ENCODE measurements around the gene NUDT14.

The NUDT14 gene

GRCh38 chr14:105196265-105196960 is 15.3 kb upstream of the NUDT14 start:
- no peak for FAIRE-seq

GRCh38 chr14:105195522-105196264 is 14.6 kb upstream of the NUDT14 start:
- FAIRE-seq, result no peak

- no peak for FAIRE-seq
These were observed 13.9 kb upstream of the NUDT14 start for GRCh38 chr14:105195051-105195450.

- no peak for FAIRE-seq
These were observed 13.0 kb upstream of the NUDT14 start for GRCh38 chr14:105193916-105194782.

GRCh38 chr14:105192866-105193731 is 12.0 kb upstream of the NUDT14 start:
- no peak for FAIRE-seq

GRCh38 chr14:105187935-105188524 is 6.9 kb upstream of the NUDT14 start:
- FAIRE-seq, result no peak

- FAIRE-seq, result no peak
These were observed 6.0 kb upstream of the NUDT14 start for GRCh38 chr14:105187116-105187515.

GRCh38 chr14:105185973-105186372 is 4.9 kb upstream of the NUDT14 start:
- FAIRE-seq, result no peak

- FAIRE-seq, result no peak
These were observed 3.9 kb upstream of the NUDT14 start for GRCh38 chr14:105185001-105185400.

- FAIRE-seq, result no peak
These were observed 3.3 kb upstream of the NUDT14 start for GRCh38 chr14:105184461-105184860.

- no peak for FAIRE-seq
These were observed 1.3 kb upstream of the NUDT14 start for GRCh38 chr14:105182296-105183020.

- no peak for FAIRE-seq
These were observed 610 bp upstream of the NUDT14 start for GRCh38 chr14:105181549-105182295.

GRCh38 chr14:105179191-105179590 is 1.9 kb downstream of the NUDT14 start:
- FAIRE-seq, result no peak

- FAIRE-seq, result no peak
These were observed 2.3 kb downstream of the NUDT14 start for GRCh38 chr14:105178868-105179140.

- no peak for FAIRE-seq
These were observed 2.8 kb downstream of the NUDT14 start for GRCh38 chr14:105178069-105178867.

- FAIRE-seq, result no peak
These were observed 4.0 kb downstream of the NUDT14 start for GRCh38 chr14:105177082-105177481.

GRCh38 chr14:105176513-105176912 is 4.6 kb downstream of the NUDT14 start:
- no peak for FAIRE-seq

- no peak for FAIRE-seq
These were observed 6.9 kb downstream of the NUDT14 start for GRCh38 chr14:105173901-105174894.

- no peak for FAIRE-seq
These were observed 8.0 kb downstream of the NUDT14 start for GRCh38 chr14:105173145-105173544.
